Measurements from ENCODE around the gene ATP5ME.

- TF ChIP-seq GABPA (IDR thresholded peaks at IDR 0.05 in 1 of 2, conservative IDR thresholded peaks at IDR 0.05 in 1 of 2) (no peak), CTCF (IDR thresholded peaks at IDR 0.05; ENCODE audit: low read depth, low read length, missing input control) (no peak), MAX (IDR thresholded peaks at IDR 0.05) (no peak), JUND (IDR thresholded peaks at IDR 0.05) (no peak), HNF4G (IDR thresholded peaks at IDR 0.05) (no peak)
Measured at GRCh38 chr4:699816-700580, 25.9 kb upstream of the ATP5ME start.

Data from liver (tissue), 3 donors.